GM21423 (cell line): ENCODE results near the gene PM20D2.

ENCODE experiments used
- ATAC-seq: cut with Tn5 transposase; IDR thresholded peaks from one replicate; pipeline ENCODE4 v1.9.1; 2021; ENCODE audit warnings: mild to moderate bottlenecking, moderate library complexity; ENCODE audit not compliant: unreplicated experiment

Gene PM20D2

GRCh38 chr6:89144354-89144906, 1.4 kb upstream of the PM20D2 start:
- no peak for ATAC-seq

- peak; percentile 56 for ATAC-seq
These were observed 532 bp upstream of the PM20D2 start for GRCh38 chr6:89145091-89145955.

GRCh38 chr6:89146718-89147700, 1.2 kb downstream of the PM20D2 start:
- peak; percentile 31 for ATAC-seq

DNA sequence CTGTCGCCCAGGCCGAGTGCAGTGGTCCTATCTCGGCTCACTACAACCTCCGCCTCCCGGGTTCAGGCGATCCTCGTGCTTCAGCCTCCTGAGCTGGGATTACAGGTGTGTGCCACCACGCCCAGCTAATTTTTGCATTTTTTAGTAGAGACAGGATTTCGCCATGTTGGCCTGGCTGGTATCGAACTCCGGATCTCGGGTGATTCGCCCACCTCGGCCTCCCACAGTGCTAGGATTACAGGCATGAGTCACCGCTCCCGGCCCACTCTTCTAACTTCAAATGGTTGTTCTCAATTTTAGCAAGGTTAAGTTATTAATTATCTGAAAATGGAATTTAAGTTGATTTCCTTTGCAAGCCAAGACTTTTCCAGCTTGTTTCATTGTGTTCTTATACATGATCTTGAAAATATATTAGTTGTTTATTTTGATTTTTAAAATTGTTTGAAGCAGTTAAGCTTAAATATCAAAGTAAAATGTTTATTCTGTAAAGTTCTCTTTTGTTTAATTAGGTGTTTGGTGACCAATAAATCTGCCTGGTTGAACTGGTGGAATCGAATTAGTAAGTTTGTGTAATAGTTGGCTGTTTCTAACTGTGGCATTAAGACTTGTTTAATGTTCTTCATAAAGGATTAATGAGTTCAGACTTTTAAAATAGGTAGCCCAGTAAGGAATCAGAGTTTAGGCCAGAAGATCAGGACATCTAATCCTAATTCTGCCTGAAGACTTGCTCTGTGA, 2.3 kb downstream of the PM20D2 start:
- no peak for ATAC-seq

- ATAC-seq, result no peak
These were observed 8.3 kb downstream of the PM20D2 start for GRCh38 chr6:89154131-89154530.

DNA sequence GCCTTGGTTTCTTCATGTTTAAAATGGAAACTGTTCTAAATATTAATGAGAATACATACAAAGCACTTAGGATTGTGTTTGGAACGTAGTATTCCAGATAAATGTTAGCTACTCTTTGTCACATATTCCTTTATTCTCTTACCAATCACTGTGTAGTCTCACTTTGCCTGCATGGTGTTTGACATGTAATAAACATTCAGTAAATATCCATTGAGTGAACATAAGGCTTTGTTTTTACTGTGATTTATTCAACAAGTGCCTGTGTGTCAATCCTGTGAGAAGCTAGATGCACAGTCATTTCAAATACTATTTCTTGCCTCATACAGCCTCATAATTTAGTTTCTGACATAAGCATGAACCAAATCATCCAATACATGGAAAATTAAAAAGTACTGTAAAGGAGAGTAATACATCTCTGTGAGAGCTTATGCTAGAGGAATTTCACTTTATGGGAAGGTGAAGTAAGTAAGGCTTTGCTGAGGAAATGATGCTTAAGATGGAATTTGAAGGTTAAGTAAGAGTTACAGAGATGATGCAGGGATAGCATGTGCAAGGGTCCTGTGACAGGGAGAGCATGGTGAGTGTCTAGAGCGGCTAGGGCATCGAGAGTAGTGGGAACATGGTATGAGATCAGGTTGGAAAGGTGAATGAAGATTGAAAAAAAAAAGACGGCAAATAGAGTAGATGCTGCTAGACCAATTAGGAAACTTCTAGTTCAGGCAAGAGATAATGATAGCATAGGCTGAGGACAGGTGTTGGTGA, 14.7 kb downstream of the PM20D2 start:
- ATAC-seq, result no peak

DNA sequence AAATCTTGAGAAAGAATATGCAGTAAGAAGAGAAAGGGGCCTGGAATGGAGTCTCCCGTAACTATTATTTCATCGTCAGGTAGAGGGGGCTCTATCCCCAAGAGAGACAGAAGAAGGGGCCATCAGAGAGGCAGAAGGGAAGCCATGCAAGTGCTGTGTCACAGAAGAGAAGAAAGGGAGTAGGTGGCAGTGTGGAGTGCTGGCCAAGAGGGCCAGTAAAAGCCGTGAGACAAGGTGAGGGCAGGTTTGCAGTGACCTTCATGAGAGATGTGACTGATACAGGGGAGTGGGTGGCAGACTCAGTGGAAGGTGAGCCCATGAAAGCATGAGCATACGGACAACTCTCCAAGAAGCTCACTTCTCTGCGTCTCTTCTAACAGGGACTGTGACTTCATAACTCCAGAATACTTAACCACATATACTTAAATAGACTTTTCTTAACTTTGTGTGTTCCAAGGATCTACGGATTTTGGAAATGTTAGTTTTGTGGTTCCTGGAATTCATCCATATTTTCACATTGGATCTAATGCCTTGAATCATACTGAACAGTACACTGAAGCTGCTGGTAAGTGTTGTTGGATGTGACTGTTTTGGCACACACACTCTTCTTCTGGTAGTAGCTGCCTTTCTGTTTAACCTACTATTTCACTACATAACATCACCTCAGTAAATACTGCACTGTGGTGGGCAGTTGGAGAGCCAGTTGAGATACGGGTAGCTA, 15.6 kb downstream of the PM20D2 start:
- no peak for ATAC-seq

DNA sequence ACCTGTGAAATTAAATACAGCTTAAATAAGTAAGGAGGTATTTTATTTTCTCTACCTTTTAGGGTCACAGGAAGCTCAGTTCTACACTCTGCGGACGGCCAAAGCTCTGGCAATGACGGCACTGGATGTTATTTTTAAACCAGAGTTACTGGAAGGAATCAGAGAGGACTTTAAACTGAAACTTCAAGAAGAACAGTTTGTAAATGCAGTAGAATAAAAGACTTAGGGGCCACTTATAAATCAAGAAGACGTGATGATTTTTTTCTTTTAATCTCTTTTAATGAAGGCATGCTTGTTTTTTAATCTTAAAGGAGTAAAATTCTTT, 16.2 kb downstream of the PM20D2 start:
- ATAC-seq, result no peak

DNA sequence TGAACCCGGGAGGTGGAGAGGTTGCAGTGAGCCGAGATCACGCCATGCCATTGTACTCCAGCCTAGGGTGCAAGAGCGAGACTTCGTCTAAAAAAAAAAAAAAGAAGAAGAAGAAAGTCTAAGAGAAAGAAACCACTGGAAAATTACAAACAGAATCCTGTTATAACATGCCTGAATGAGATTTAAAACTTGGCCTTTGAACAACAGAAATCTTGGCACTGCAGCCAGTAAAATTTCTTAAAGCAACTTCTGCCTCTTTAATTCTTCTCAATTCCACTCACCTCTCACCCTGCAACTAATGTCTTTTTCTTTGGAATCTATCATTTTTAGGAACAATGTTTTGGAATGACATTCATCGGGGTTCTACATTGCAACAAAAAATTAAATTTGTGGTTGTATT, 26.3 kb downstream of the PM20D2 start:
- ATAC-seq, result no peak

GRCh38 chr6:89173634-89174033, 27.8 kb downstream of the PM20D2 start:
- no peak for ATAC-seq

- ATAC-seq, result no peak
These were observed 34.3 kb downstream of the PM20D2 start for GRCh38 chr6:89180112-89180511.

GRCh38 chr6:89180971-89181370, 35.1 kb downstream of the PM20D2 start:
- no peak for ATAC-seq

GRCh38 chr6:89183294-89183693, 37.4 kb downstream of the PM20D2 start:
- ATAC-seq, result no peak

DNA sequence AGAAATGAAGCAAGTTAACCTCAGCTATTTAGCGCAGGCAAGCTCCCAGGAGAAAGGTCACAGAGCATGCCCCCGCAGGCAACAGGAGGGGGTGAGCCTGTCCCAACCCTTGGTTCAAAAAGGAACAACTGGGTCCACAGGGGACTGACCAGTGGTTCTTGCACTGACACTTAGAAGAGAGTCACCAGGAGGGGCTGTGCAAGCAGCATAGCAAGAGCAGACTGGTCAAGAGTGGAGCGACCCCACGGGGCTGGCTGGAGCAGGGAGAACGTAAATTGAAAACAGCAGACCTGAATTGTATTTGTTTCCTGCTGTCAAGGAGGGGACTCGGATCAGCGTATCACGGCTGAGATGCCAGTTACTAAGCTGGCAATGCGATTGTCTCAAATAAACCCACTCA, 38.5 kb downstream of the PM20D2 start:
- ATAC-seq, result no peak

- ATAC-seq, result no peak
These were observed 40.9 kb downstream of the PM20D2 start for GRCh38 chr6:89186762-89187161.

DNA sequence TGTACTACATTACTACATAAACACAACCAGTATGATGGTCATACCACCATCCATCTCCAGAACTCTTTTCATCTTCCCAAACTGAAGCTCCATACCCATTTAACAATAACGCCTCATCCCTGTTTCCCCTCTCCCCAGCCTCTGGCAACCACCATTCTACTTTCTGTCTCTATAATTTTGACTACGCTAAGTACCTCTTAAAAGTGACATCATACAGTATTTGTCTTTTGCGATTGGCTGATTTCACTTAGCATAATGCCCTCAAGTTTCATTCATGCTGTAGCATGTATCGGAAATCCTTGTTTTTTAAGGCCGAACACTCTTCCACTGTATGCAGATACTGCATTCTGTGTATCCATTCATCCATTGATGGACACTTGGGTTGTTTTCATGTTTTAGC, 41.6 kb downstream of the PM20D2 start:
- ATAC-seq, result no peak

GRCh38 chr6:89190741-89191140, 44.9 kb downstream of the PM20D2 start:
- ATAC-seq, result no peak

DNA sequence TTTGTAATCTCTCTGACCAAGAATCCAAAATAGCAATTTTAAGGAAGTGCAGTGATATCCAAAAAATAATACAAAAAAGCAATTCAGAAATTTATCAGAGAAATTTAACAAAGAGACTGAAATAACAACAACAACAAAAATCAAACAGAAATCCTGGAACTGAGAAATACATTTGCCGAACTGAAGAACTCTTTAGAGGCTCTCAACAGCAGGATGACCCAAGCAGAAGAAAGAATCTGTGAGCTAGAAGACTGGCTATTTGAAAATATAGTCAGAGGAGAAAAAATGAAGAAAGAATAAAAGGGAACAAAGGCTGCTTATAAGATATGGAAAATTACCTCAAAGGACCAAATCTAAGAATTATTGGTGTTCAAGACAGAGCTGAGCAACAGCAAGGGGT, 48.7 kb downstream of the PM20D2 start:
- no peak for ATAC-seq

DNA sequence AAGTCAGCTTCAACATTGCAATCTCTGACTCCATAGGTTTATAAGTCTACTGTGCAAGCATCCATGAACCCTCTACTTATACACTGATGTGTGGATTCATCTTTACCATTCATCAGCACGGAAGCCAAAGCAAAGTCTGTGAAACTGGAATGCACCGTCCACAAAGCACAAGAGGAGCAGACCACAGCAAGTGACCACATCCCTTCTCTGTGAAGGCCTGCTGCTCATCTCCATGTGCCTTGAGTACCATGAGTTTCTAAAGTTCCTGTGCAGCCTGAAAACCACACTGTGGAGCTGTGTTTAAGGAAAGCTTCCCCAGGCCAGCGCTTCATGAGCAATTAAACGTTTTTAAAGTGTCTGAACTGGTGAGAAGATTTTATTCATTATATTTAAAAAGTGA, 51.3 kb downstream of the PM20D2 start:
- ATAC-seq, result no peak

GRCh38 chr6:89198235-89198634, 52.4 kb downstream of the PM20D2 start:
- no peak for ATAC-seq
